ENCODE data around the gene GALNT10. TPM values are rescaled to one million over a fixed set of nuclear protein-coding genes. Genes with fewer than 3 reads are reported as not detected.
A peak's percentile ranks its signal among the peaks of the same experiment; 100 is the strongest.

The GALNT10 gene
- total RNA-seq, 1 donor: 46.5 TPM

GRCh38 chr5:154269414-154269813 lies 78.9 kb downstream of the GALNT10 start:
- no peak overlapping the region for H3K4me3 ChIP-seq (ENCODE audit: low read depth, low read length)
- TF ChIP-seq CTCF (IDR thresholded peaks at IDR 0.05; ENCODE audit: insufficient read depth, low read length): no peak
- no peak for DNase-seq (ENCODE audit: low read depth)

- no peak for TF ChIP-seq CTCF (IDR thresholded peaks at IDR 0.05; ENCODE audit: insufficient read depth, low read length)
- no peak for DNase-seq (ENCODE audit: low read depth)
- H3K4me3 ChIP-seq (ENCODE audit: low read depth, low read length): no peak overlapping the region
Observed at GRCh38 chr5:154271466-154271865, 80.9 kb downstream of the GALNT10 start.

GRCh38 chr5:154271936-154272514 lies 81.5 kb downstream of the GALNT10 start:
- TF ChIP-seq CTCF (IDR thresholded peaks at IDR 0.05; ENCODE audit: insufficient read depth, low read length): no peak
- DNase-seq (ENCODE audit: low read depth): no peak
- H3K4me3 ChIP-seq (ENCODE audit: low read depth, low read length): no peak overlapping the region

GRCh38 chr5:154273028-154273617 lies 82.6 kb downstream of the GALNT10 start:
- peak; percentile 83 for DNase-seq (ENCODE audit: low read depth)
- no peak overlapping the region for H3K4me3 ChIP-seq (ENCODE audit: low read depth, low read length)
- TF ChIP-seq CTCF (IDR thresholded peaks at IDR 0.05; ENCODE audit: insufficient read depth, low read length): no peak

- no peak for DNase-seq (ENCODE audit: low read depth)
- H3K4me3 ChIP-seq (ENCODE audit: low read depth, low read length): no peak overlapping the region
- no peak for TF ChIP-seq CTCF (IDR thresholded peaks at IDR 0.05; ENCODE audit: insufficient read depth, low read length)
Observed at GRCh38 chr5:154273963-154274827, 83.7 kb downstream of the GALNT10 start.

GRCh38 chr5:154274828-154275185 lies 84.3 kb downstream of the GALNT10 start:
- TF ChIP-seq CTCF (IDR thresholded peaks at IDR 0.05; ENCODE audit: insufficient read depth, low read length): no peak

More at GRCh38 chr5:154274828-154275185, 84.3 kb downstream of the GALNT10 start:
- no peak for DNase-seq (ENCODE audit: low read depth)
- no peak overlapping the region for H3K4me3 ChIP-seq (ENCODE audit: low read depth, low read length)

Data from fibroblast of the aortic adventitia (primary cell).